DOHH2 (cell line): ENCODE measurements around the gene PPIE.

Source experiments
- H3F3A ChIP-seq: fragments of 200-600 bp; sonication (generic), shearing (Covaris generic); 2 replicates; pipeline ENCODE4 v1.6.0; 2016; ENCODE audit warnings: antibody characterized with exemption, mild to moderate bottlenecking; ENCODE audit not compliant: control insufficient read depth, insufficient read depth
- H3K27ac ChIP-seq: fragments of 200-600 bp; sonication (generic); 2 replicates; pipeline ENCODE4 v1.5.1; 2014; ENCODE audit warnings: low read depth, mild to moderate bottlenecking, low read length, moderate library complexity
- H3K27me3 ChIP-seq: fragments of 200-600 bp; sonication (generic); 2 replicates; pipeline ENCODE4 v1.6.1; 2014; ENCODE audit warnings: mild to moderate bottlenecking, low read length, mixed read lengths; ENCODE audit not compliant: control insufficient read depth
- H3K36me3 ChIP-seq: fragments of 200-600 bp; sonication (generic); 2 replicates; pipeline ENCODE4 v1.6.1; 2014; ENCODE audit warnings: mild to moderate bottlenecking, low read length, moderate library complexity, mixed read lengths; ENCODE audit not compliant: control insufficient read depth
- H3K4me1 ChIP-seq: fragments of 200-600 bp; sonication (generic); 2 replicates; pipeline ENCODE4 v1.6.1; 2014; ENCODE audit warnings: mild to moderate bottlenecking, low read length, mixed read lengths; ENCODE audit not compliant: control insufficient read depth
- H3K4me2 ChIP-seq: fragments of 200-600 bp; sonication (generic); 2 replicates; pipeline ENCODE4 v1.6.0; 2014; ENCODE audit warnings: mild to moderate bottlenecking, low read length, moderate library complexity
- H3K4me3 ChIP-seq: fragments of 200-600 bp; sonication (generic); 2 replicates; pipeline ENCODE4 v1.5.1; 2014; ENCODE audit warnings: mild to moderate bottlenecking, low read length, mixed read lengths
- H3K79me2 ChIP-seq: fragments of 200-600 bp; sonication (generic); 2 replicates; pipeline ENCODE4 v1.6.1; 2014; ENCODE audit warnings: mild to moderate bottlenecking, low read length, mixed read lengths; ENCODE audit not compliant: control insufficient read depth
- H3K9me2 ChIP-seq: fragments of 200-600 bp; sonication (generic); replicated peaks from 2 replicates; pipeline ENCODE4 v1.6.1; 2014; ENCODE audit warnings: mild to moderate bottlenecking, low read length, mixed read lengths; ENCODE audit not compliant: control insufficient read depth
- H3K9me3 ChIP-seq: fragments of 200-600 bp; sonication (generic); 2 replicates; pipeline ENCODE4 v1.6.1; 2014; ENCODE audit warnings: antibody characterized with exemption, low read length, mixed read lengths; ENCODE audit not compliant: control insufficient read depth, insufficient read depth
- H4K20me1 ChIP-seq: fragments of 200-600 bp; sonication (generic); 2 replicates; pipeline ENCODE4 v1.6.0; 2014; ENCODE audit warnings: low read depth, mild to moderate bottlenecking, antibody characterized with exemption, low read length, moderate library complexity; ENCODE audit not compliant: control insufficient read depth, insufficient read depth
- EZH2phosphoT487 ChIP-seq: fragments of 200-600 bp; sonication (generic); IDR thresholded peaks from 2 replicates; pipeline ENCODE4 v1.6.1; 2017; ENCODE audit warnings: borderline replicate concordance, mild to moderate bottlenecking, antibody characterized with exemption, low read length, moderate library complexity, mixed read lengths
- TF ChIP-seq, protein P1 (sequence below): fragments of 200-600 bp; sonication (generic); IDR thresholded peaks from one replicate; pipeline ENCODE4 v1.5.1; 2014; ENCODE audit warnings: antibody characterized with exemption, mild to moderate bottlenecking, low read depth, low read length; ENCODE audit not compliant: poor library complexity, severe bottlenecking

Gene PPIE

DNA sequence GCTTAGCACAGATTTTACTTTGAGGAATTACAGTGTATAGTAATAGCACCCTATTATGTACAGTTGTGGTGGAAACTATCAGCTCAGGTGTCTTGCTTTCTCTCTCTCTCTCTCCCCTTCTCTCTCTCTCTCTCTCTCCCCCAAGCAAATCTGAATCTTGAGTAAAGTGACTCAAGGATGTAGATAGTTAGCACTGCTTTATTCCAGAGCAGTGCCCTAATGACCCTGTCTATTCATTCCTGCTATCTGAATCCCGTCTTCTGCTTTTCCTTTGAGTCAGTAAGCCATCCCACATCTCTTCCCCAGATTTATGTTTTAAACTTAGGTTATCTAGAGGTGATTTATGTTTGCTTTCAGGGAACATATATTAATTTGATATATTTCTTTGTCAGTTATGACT, 42.2 kb upstream of the PPIE start:
- TF ChIP-seq, protein P1, sequence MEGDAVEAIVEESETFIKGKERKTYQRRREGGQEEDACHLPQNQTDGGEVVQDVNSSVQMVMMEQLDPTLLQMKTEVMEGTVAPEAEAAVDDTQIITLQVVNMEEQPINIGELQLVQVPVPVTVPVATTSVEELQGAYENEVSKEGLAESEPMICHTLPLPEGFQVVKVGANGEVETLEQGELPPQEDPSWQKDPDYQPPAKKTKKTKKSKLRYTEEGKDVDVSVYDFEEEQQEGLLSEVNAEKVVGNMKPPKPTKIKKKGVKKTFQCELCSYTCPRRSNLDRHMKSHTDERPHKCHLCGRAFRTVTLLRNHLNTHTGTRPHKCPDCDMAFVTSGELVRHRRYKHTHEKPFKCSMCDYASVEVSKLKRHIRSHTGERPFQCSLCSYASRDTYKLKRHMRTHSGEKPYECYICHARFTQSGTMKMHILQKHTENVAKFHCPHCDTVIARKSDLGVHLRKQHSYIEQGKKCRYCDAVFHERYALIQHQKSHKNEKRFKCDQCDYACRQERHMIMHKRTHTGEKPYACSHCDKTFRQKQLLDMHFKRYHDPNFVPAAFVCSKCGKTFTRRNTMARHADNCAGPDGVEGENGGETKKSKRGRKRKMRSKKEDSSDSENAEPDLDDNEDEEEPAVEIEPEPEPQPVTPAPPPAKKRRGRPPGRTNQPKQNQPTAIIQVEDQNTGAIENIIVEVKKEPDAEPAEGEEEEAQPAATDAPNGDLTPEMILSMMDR, result no peak
- TF ChIP-seq EZH2phosphoT487, result no peak
- Histone ChIP-seq H3K27me3 (peaks cover 25% of the 10 kb centered on the region), H3K27ac (no peak overlapping the region)

DNA sequence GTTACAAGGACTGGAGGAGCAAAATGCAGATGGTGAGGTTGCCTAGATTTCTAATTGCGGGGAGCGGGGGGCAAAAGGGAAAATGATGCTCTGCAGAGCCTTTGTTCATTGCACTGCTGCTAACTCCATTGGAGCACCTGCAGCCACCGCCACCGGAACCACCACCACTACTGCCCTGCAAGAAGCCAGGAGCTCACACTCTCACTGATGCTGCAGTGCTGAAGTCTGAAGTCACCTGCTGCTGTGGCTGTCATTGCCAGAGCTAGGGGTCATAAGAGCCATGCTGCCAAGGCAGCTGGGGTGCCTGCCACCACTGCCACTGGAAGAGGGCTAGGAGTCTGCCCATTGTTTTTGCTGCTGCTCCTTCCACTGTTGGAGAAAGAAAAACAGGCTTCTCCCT, 40.1 kb upstream of the PPIE start:
- no peak overlapping the region for H3K4me3 ChIP-seq
- H3K4me1 ChIP-seq, result no peaks in the 10 kb centered on the region
- H3K27ac ChIP-seq, result no peak overlapping the region
- H3F3A ChIP-seq, result no peaks in the 10 kb centered on the region
- TF ChIP-seq, protein P1, result no peak
- TF ChIP-seq EZH2phosphoT487, result no peak
- H3K27me3 ChIP-seq, result peaks cover 25% of the 10 kb centered on the region
- H4K20me1 ChIP-seq, result no peaks in the 10 kb centered on the region
- H3K4me2 ChIP-seq, result no peak overlapping the region
- no peaks in the 10 kb centered on the region for H3K9me3 ChIP-seq
- no peaks in the 10 kb centered on the region for H3K9me2 ChIP-seq
- H3K36me3 ChIP-seq, result no peaks in the 10 kb centered on the region
- H3K79me2 ChIP-seq, result no peaks in the 10 kb centered on the region

More for the DNA sequence above, 42.2 kb upstream of the PPIE start:
- Histone ChIP-seq H3K9me3 (no peaks in the 10 kb centered on the region), H3K4me1 (no peaks in the 10 kb centered on the region), H3F3A (no peaks in the 10 kb centered on the region), H3K79me2 (no peaks in the 10 kb centered on the region), H3K4me2 (no peak overlapping the region), H4K20me1 (no peaks in the 10 kb centered on the region), H3K36me3 (no peaks in the 10 kb centered on the region), H3K4me3 (no peak overlapping the region), H3K9me2 (no peaks in the 10 kb centered on the region)

DNA sequence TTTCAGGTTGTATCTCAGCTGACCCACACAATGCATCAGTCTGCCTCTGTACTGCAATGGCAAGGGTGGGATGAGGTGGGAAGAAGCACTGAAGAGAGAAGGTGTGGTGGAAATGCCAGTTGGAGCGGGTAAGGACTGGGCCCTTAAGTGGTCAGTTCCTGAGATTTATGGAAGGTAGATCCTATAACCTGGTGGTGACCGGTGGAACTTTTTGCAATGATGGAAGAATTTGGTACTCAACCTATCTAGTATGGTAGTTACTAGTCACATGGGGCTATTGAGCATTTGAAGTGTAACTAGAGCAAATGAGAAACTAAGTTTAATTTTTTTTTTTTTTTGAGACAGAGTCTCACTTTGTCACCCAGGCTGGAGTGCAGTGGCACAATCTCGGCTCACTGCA, 39.3 kb upstream of the PPIE start:
- H4K20me1 ChIP-seq, result no peaks in the 10 kb centered on the region
- TF ChIP-seq, protein P1, result no peak
- TF ChIP-seq EZH2phosphoT487, result no peak
- peaks cover 22% of the 10 kb centered on the region for H3K27me3 ChIP-seq
- H3K79me2 ChIP-seq, result no peaks in the 10 kb centered on the region
- no peak overlapping the region for H3K27ac ChIP-seq
- H3K36me3 ChIP-seq, result no peaks in the 10 kb centered on the region
- no peaks in the 10 kb centered on the region for H3K9me3 ChIP-seq
- no peaks in the 10 kb centered on the region for H3K4me1 ChIP-seq
- H3F3A ChIP-seq, result no peaks in the 10 kb centered on the region
- H3K4me3 ChIP-seq, result no peak overlapping the region
- H3K9me2 ChIP-seq, result no peaks in the 10 kb centered on the region
- no peak overlapping the region for H3K4me2 ChIP-seq

DNA sequence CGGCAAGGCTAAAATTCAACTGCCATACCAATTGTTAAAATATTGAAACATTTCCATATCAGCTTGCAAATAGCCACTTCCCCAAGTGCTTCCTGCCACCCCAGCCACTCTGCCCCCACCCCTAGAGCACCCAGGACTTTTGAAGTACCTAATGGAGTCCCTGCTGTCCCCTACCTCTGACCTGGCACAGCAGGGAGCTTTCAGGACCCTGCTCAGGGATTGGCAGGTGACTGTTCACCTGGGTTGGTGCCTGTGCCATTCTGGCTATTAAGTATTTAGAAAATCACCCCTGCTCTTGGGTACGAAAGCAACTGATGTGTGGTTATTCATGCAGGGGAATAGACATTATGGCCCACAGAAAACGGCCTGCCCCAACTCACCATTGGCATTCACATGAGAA, 38.3 kb upstream of the PPIE start:
- Histone ChIP-seq H3K36me3 (no peaks in the 10 kb centered on the region), H3K4me2 (no peak overlapping the region), H3K9me2 (no peaks in the 10 kb centered on the region), H3K9me3 (no peaks in the 10 kb centered on the region), H3K27ac (no peak overlapping the region), H4K20me1 (no peaks in the 10 kb centered on the region), H3K4me1 (no peaks in the 10 kb centered on the region), H3K4me3 (no peak overlapping the region), H3K27me3 (peaks cover 17% of the 10 kb centered on the region), H3K79me2 (no peaks in the 10 kb centered on the region), H3F3A (no peaks in the 10 kb centered on the region)
- TF ChIP-seq EZH2phosphoT487, result no peak
